Loucy (cell line): ENCODE data around the gene PODXL.

Source experiments
- H2AFZ ChIP-seq: fragments of 200-600 bp; sonication (generic); 2 replicates; pipeline ENCODE4 v1.6.0; 2016; ENCODE audit warnings: antibody characterized with exemption, mild to moderate bottlenecking, low read length, moderate library complexity
- H3F3A ChIP-seq: fragments of 200-600 bp; 2 replicates; pipeline ENCODE4 v1.6.0; 2016; ENCODE audit warnings: antibody characterized with exemption, low read depth, mild to moderate bottlenecking
- H3K27me3 ChIP-seq: fragments of 200-600 bp; sonication (generic); 2 replicates; pipeline ENCODE4 v1.6.1; 2014; ENCODE audit warnings: low read length, mild to moderate bottlenecking; ENCODE audit not compliant: insufficient read depth, poor library complexity, severe bottlenecking
- H3K36me3 ChIP-seq: fragments of 200-600 bp; sonication (generic); 2 replicates; pipeline ENCODE4 v1.6.1; 2016; ENCODE audit warnings: low read length; ENCODE audit not compliant: insufficient read depth
- H3K4me1 ChIP-seq: fragments of 200-600 bp; sonication (generic); 2 replicates; pipeline ENCODE4 v1.5.1; 2014; ENCODE audit warnings: low read length, mild to moderate bottlenecking; ENCODE audit not compliant: insufficient read depth, poor library complexity, severe bottlenecking
- H3K4me2 ChIP-seq: fragments of 200-600 bp; sonication (generic); 2 replicates; pipeline ENCODE4 v1.6.0; 2014; ENCODE audit warnings: antibody characterized with exemption, low read length, low read depth, mild to moderate bottlenecking; ENCODE audit not compliant: poor library complexity, severe bottlenecking
- H3K4me3 ChIP-seq: fragments of 200-600 bp; sonication (generic); 2 replicates; pipeline ENCODE4 v1.5.1; 2014; ENCODE audit warnings: low read length, mild to moderate bottlenecking, mixed read lengths; ENCODE audit not compliant: poor library complexity, severe bottlenecking
- H3K79me2 ChIP-seq: fragments of 200-600 bp; sonication (generic); 2 replicates; pipeline ENCODE4 v1.6.1; 2014; ENCODE audit warnings: low read length; ENCODE audit not compliant: insufficient read depth
- H3K9ac ChIP-seq: fragments of 200-600 bp; sonication (generic); 2 replicates; pipeline ENCODE4 v1.6.0; 2014; ENCODE audit warnings: mild to moderate bottlenecking, low read depth, low read length, moderate library complexity; ENCODE audit not compliant: poor library complexity, severe bottlenecking
- H3K9me2 ChIP-seq: fragments of 200-600 bp; sonication (generic); replicated peaks from 2 replicates; pipeline ENCODE4 v1.6.1; 2016; ENCODE audit warnings: low read depth, low read length, mixed read lengths
- H3K9me3 ChIP-seq: fragments of 200-600 bp; sonication (generic); 2 replicates; pipeline ENCODE4 v1.6.1; 2014; ENCODE audit warnings: mild to moderate bottlenecking, antibody characterized with exemption, low read length, low read depth; ENCODE audit not compliant: insufficient read depth
- H4K20me1 ChIP-seq: fragments of 200-600 bp; sonication (generic); 2 replicates; pipeline ENCODE4 v1.6.0; 2014; ENCODE audit warnings: antibody characterized with exemption, low read length, mild to moderate bottlenecking; ENCODE audit not compliant: insufficient read depth, poor library complexity, severe bottlenecking
- CTCF ChIP-seq: fragments of 200-600 bp; sonication (generic); conservative IDR thresholded peaks from 2 replicates; pipeline ENCODE4 v1.5.1; 2014; ENCODE audit warnings: mild to moderate bottlenecking, antibody characterized with exemption, low read length
- EZH2phosphoT487 ChIP-seq: fragments of 200-600 bp; IDR thresholded peaks from 2 replicates; pipeline ENCODE4 v1.6.1; 2018; ENCODE audit warnings: antibody characterized with exemption, mild to moderate bottlenecking, moderate library complexity, borderline replicate concordance

PODXL gene

GRCh38 chr7:131527456-131527855, 29.0 kb downstream of the PODXL start:
- Histone ChIP-seq H3K4me1 (no peaks in the 10 kb centered on the region), H3F3A (no peaks in the 10 kb centered on the region), H3K4me3 (no peak overlapping the region), H3K9me3 (no peaks in the 10 kb centered on the region), H3K9ac (no peak overlapping the region), H3K36me3 (no peaks in the 10 kb centered on the region), H2AFZ (no peak overlapping the region), H4K20me1 (no peaks in the 10 kb centered on the region), H3K9me2 (no peaks in the 10 kb centered on the region), H3K27me3 (no peaks in the 10 kb centered on the region), H3K4me2 (no peak overlapping the region), H3K79me2 (no peaks in the 10 kb centered on the region)
- no peak for TF ChIP-seq EZH2phosphoT487
- no peak for TF ChIP-seq CTCF

DNA sequence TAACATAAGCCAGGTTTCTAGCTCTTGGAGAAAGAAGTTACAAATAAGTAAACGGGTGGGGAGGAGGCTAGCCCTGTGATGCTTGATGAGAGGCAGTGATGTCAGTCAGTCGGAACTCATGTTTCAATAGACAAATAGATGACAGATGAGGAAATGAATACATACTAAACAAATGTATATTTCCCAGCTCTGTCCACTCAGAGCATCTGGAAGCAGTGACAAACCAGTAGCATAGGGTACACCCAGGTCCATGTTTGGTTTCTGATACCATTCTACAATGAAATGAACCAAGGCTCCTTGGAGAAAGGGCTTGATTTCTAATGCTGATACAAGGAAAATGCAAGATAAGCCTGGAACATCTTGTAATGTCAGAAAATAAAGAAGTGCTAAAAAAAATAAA, 30.6 kb downstream of the PODXL start:
- no peak overlapping the region for H2AFZ ChIP-seq
- H3F3A ChIP-seq = no peaks in the 10 kb centered on the region
- no peak overlapping the region for H3K4me3 ChIP-seq
- H3K4me1 ChIP-seq = no peaks in the 10 kb centered on the region
- no peak for TF ChIP-seq CTCF
- no peak for TF ChIP-seq EZH2phosphoT487
- H3K9me3 ChIP-seq = no peaks in the 10 kb centered on the region
- H3K9me2 ChIP-seq = no peaks in the 10 kb centered on the region
- no peak overlapping the region for H3K4me2 ChIP-seq
- no peaks in the 10 kb centered on the region for H3K27me3 ChIP-seq
- no peaks in the 10 kb centered on the region for H3K79me2 ChIP-seq
- no peaks in the 10 kb centered on the region for H4K20me1 ChIP-seq
- H3K9ac ChIP-seq = no peak overlapping the region
- no peaks in the 10 kb centered on the region for H3K36me3 ChIP-seq

DNA sequence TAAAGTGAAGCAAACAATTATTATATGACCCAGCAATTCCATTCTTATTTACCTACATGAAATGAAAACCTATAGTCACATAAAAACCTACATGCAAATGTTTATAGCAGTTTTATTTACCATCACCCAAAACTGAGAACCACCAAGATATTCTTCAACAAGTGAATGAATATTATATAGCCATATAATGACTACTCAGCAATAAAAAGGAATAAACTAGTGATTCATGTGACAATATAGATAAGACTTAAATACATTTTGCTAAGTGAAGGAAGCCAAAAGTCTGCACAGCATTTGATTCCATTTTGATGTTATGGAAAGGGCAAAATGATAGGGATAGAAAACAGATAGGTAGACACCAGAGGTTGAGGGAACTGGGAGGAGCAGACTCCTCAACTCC, 31.7 kb downstream of the PODXL start:
- Histone ChIP-seq H3K9ac (no peak overlapping the region), H4K20me1 (no peaks in the 10 kb centered on the region), H3K4me1 (no peaks in the 10 kb centered on the region), H3K9me3 (no peaks in the 10 kb centered on the region), H3K4me2 (no peak overlapping the region), H3K36me3 (no peaks in the 10 kb centered on the region), H3K27me3 (no peaks in the 10 kb centered on the region), H2AFZ (no peak overlapping the region), H3K79me2 (no peaks in the 10 kb centered on the region), H3K9me2 (no peaks in the 10 kb centered on the region), H3F3A (no peaks in the 10 kb centered on the region), H3K4me3 (no peak overlapping the region)
- TF ChIP-seq CTCF (no peak), EZH2phosphoT487 (no peak)
